Activated CD8-positive, alpha-beta memory T cell treated with anti-CD3 and anti-CD28 coated beads for 48 hours (primary cell): Measurements from ENCODE around the gene STXBP6.

Experiments used
- DNase-seq, 3 experiments: peaks; one replicate each; pipeline ENCODE4 v3.0.0-alpha.2; 2020; ENCODE audit warnings: low read depth in 2 of 3, low spot score in 2 of 3

Gene STXBP6

DNA sequence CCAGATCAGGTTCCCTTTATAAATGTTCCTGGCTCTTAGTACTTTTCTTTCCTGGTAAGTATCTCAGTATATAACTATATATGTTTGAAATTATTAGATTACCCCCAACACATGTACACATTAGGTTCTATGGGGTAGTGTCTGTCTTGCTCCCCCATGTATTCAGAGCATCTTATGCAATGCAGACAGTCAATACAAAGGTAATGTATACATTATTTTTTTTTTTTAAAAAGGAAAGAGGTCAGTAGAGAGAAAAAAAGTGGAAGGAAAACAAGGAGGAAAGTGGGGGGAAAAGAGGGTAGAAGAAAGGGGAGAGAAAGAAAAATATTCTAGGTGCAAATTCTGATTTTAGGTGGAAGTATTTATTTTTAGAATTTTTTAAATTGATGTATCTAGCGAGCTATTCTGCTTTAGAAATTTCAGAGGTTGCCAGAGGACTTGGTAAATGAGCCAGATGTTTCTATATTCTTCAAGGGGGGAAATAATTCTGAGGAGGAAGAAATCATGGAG, 157.9 kb downstream of the STXBP6 start:
- no peak for DNase-seq

DNA sequence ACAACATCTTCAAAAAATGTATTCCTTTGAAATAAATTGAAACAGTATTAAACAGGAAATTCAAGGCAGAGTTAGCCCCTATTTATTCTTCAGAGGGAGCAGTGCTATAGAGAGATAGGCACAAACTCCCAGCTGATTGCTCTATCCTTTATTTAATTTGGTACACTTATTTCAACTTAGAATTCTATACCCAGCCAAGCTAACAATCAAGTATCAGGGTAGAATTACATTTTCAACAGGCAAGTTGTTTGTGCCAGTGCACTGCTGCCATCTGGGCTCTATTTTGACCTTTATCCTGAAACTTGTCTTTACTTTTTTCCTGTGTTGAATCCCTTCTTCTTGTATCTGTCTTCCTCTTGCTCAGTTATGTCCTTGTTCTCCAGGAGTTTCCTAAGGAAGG, 159.2 kb downstream of the STXBP6 start:
- DNase-seq = no peak

DNA sequence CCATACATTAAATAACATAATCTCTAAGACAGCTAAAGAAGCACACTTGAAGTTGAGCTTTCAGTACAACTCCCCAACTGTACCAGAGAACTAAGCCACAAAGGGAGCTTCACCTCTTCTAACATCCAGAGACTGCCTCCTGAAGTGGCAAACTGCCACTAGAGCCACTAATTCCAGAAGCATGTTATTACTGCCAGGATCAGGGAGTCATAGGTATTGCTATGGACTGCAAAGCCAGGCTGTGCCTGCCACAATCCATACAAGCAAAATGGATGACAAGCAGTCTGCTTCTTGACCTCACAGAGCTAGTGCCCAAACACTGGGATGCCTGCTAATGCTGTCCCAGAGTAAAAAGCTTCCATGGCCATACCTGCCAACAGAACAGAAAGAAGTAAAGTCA, 160.1 kb downstream of the STXBP6 start:
- DNase-seq = no peak

DNA sequence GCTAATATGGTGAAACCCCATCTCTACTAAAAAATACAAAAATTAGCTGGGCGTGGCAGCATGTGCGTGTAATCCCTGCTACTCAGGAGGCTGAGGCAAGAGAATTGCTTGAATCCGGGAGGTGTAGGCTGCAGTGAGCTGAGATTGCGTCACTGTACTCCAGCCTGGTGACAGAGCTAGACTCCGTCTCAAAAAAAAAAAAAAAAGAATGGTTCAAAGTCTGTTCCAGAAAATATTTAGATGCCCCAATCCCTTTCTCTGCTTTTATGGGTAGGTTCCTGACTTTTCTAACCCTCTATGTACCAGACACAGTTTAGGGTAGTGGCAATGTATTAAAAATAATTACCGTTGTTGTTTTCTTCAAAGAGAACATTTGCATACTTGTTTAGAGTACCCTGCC, 161.4 kb downstream of the STXBP6 start:
- no peak for DNase-seq

DNA sequence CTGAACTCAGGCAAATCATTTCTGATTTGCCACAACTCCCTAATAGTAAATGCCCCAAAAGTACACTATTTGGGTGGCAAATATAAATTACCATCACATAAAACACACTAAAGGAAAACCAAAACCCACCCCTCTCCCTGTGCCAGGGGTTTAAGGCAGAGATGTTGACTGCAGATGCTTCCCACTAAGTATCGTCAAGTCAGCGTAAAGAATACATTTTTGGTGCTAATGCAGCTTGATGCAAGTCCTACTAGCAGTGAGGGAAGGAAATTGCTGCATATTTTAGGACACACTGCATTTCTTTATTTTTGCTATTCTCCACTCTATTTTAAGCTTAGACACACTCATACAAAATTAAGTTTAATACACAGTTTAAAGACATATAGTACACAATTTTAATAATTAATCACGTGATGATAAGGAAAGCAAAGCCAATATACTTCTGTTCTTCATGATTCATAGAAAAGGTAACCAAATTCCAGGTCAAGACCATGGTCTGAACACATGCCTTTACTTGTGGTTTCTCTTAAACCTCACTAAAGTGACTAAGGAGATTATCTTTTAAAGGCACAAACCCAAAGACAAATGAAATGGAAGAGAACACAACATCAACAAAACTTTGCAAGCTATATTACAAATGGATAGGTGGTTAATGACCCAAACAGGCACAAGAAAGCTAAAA, 162.2 kb downstream of the STXBP6 start:
- DNase-seq = no peak

DNA sequence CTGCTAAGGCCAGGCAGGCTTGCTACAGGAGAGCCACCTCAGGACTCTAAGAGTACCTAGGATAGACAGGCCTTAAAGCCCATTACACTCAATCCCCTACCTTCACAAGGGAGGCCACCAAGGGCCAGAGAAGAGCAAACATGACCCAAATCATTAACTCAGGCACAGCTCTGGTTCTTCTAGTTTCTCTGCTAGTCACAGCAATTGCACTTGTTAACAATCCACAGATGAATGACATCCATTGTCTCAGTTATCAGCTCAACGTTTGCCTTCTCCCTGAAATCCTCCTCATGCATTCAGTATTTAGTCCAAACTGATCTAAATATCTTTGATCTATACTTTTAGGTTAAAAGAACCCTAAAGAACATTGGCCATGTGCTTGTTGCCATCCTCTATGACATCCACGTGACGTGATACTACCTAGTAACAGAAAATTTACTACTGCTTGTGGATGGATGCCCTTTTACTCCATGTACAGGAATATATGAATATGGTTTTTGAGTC, 164.5 kb downstream of the STXBP6 start:
- no peak for DNase-seq

DNA sequence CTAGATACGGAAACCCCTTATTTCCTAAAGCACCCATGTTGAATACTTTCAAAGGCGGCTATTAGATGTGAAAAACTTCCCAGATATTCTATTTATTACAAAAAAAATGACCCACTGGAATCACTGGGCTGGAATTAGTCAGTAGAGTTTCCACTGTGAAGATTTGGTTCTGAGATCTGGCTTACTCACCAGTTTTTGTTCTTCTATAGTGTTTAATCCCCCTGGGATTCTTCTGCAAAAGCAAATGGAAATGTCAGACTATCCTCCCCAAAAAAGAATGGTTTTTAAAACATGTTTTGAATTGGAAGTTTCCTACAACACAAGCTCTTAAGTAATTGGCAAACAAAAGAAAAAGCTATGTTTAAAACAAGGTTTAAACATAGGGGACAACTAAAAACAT, 166.4 kb downstream of the STXBP6 start:
- no peak for DNase-seq

DNA sequence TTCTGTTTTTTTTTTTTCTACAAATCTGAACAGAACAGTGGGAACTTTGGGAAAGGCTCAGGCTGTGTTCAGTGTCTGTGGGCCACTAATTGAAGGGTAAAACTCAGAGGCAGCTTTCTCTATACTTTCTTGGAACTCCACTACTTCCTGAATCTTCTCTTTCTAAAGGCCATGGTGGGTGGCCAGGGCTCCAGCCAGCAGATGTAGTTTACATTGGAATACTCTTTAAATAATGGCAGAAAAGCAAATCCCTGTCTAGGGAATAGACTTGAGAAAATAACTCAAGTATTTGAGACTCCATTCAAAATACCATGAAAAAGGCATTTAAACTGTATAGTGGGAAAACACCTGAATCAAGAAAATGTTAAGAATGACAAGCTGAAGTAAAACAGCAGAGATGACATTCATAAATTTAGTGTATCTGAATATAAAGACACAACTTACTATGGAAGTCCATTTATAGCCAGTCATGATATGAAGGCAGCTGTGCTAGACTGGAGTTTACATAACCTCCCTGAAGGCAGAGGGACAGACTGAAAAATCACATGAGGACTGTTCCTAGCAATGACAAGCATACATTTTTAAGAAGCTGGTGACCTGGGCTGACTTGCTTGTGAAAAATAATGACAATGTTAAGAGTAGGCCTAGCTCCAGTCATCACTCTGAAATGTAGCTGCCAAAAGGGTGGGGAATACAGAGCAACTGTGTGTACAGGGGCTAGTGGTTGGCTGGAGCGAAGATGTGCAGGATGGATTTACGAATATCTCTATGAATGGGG, 168.6 kb downstream of the STXBP6 start:
- no peak for DNase-seq

DNA sequence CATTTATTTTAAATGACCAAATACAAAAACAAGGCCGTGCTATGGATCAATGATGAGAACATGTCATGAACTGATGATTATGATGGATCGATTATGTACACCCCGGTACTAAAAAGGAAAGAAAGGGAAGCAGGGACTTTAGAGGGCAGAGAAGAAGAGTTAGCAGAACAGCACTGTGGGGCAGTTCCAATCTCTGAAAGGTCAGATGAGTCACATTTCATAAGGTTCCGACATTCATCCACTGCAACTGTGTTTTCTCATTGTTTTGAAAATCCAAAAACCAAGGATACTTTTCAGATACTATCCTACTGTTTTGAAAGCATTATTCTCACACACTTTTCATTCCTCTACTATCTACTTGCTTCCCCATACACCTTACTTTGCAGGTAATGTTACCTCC, 169.3 kb downstream of the STXBP6 start:
- DNase-seq = no peak

DNA sequence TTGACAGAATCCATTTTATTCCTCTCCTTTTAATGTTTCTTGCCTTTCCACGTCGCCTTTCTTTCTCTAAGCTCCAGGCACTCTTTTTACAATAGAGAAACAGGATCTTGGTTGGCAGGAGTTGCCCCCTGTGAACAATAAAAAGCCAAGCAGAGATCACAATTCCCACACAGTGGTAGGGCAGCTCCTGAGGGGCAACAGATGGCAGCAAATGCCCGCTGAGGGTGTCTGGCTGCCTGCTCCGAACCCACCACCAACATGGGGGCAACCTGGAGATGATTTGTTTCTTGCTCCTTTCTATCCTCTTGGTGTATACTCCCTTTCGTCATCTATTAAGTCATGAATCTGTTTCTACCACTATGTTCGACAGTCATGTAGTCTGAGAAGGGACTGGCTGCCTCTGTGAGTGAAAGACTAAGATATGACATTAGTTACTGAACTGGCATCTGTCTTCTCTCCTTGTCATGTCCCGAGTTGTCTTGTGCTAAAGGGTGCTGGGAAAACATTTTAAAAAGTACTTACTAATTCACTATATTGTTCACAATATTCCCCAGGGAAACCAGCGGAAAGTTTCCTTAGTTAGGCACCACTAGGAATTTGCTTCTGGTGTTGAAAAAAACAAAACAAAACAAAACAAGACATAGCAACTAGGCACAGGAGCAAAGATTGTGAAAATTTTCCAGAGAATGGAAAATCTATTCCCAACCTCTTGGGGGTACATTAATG, 170.1 kb downstream of the STXBP6 start:
- DNase-seq = no peak

DNA sequence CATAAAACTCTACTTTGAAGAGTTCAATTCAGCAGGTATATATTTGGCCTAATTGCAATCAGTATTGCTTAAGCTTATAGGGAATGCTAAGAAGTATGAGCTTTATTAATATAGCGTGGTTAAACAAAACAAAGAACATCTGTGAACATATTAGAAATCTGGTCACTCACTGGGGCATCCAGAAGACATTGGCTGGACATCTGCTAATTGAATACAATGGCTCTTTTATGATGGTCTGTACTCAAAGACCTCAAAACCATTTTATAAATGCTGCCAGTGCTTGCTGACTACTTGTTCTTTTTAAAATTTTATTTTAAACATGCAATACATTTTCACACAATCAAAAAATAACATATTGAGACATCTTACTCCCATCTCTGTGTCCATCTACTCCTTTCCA, 173.0 kb downstream of the STXBP6 start:
- DNase-seq = no peak

DNA sequence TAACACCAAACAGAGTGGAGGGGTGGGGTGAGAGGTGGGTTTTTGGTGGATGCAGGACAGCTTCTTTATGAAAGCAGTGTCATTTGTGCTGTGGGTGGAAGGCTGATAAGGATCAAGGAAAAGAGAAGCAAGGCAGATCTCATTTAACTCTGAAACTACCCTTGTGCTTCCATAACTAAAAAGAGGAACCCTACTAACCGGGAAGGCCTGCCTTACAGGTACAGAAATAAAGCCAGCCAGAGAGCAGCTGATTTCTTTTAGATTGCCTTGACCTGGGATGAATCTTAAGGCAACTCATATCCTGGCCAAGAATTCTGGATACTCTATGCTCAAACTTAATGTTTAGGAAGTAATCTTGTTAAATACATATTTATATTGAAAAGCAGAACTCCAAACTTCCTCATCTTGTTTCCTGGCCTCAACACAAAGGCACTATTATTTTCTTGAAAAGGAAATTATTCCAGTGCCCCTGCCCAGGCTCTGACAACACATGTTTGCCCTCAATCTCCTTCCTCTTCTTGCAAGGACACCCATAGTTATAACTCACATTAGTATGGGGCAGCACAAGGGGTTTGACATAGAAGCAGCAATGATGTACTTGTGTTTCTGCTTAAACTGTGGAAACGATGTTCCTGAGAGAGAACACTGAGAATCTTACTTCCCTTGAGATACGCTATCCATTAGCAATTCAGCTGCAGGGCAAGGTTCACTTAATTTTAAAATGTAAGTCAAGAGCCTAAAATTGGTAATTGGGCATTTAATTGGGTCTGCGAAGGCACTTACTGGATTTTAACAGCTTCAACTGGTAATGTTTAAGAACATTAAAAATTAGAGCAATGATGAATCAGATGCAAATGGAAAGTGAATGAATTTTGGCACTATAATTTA, 173.7 kb downstream of the STXBP6 start:
- DNase-seq = no peak

DNA sequence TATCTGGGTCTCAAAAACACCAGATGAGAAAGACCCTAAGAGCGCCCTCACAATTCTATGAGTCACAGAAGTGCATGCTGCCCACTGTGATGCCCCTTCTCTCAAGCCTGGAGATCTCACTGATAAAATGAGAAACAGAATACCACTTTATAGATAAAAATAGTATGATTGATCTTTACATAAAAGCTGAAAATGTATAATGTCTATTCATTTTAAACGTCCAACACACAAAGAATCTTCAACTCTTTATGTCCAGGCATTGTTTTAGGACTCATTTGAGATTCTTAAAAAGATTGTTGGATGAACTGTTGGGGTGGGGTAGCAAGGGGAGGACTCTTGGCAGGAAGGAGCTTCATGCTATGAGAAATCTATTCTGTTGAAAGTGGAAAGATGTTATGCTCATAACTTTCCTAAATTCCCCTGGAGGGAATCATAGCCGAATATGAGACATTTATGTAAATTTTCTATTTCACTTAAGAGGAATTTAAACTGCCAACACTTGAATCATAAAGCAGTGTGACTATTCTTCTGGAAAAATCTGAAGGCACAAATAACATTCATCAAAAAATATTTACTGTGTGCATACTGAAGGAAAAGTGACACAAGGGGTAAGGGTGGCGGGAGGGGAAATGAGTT, 174.6 kb downstream of the STXBP6 start:
- DNase-seq = no peak

DNA sequence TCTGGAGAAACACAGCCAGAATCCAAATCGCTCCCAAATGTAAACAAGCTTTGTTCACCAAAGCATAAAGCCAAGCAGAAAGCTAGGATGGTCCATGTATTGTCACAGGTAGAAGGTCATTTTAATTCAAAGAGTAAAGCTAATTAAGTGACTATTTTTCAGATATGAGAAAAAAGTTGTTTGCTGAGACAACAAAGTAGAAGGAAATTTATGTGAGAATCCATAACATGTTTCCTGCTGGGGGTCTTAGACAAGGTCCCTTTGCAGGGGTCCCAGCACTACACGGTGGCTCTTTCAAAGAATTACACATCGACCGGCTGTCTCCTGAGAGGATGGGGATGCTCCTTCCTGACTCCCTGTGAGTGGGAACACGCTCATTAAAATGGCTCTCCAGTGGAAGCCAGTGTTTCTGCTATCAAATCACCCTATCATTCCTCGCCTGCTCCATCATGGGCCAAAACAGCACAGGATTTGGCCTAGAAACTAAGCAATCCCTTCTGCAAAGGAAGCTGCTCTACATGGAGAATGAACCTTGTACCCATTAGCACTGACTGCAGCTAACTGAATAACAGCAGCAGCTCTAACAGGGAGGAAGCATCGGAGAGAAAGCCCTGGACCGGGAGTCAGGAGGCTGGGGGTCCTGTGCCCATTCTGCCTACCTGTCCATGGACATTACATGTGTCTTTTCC, 175.3 kb downstream of the STXBP6 start:
- no peak for DNase-seq

DNA sequence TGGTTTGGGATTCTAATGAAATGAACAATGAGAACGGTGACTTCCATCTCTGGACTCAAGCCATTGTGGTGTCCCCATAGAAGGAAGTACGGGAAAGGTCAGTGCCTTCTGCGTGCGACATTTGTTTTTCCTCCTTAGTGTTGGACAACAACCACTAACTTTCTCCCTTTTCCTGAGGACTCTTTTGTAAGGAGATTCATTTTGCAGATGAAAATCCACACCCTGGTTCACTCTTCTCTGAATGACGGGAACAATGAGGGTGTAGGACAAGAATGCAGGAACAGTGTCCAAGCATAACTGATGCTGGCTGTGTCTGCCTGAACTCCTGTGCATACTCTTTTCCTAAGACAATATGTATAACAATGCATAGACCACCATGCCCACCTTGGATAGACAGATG, 176.4 kb downstream of the STXBP6 start:
- no peak for DNase-seq

DNA sequence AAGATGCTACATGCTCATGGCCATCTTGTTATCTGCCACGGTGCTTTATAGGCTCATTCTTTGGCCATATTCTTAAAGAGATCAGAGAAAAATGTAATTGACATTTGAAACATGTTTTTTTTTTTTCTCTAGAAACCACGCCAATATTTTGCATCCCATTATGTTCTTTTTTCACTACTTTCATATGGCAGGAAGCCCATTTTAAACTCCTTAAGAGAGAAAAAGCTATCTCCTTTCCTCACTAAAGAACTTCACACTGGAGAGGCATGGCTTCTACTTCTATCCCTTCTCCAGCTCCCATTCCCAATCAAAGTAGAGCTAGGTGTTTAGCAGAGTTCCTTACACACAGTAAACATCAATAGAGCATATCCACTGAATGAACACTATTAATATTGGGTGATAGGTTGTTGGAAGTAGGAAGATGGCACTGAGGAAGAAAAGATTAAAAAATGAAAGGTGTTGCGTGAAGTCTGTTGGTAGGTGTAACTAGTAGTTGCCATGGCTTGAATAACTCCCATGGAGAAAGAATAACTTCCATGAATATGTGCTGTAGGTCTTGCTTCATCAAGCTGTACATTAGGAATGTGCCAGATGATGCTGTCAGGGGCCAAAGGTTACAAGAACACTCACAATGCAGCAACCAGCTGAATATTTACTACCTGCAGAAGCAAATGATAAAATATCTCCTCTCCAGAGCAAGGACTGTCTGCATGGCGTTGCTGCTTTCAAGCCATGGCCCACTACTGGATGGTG, 178.8 kb downstream of the STXBP6 start:
- DNase-seq = no peak

DNA sequence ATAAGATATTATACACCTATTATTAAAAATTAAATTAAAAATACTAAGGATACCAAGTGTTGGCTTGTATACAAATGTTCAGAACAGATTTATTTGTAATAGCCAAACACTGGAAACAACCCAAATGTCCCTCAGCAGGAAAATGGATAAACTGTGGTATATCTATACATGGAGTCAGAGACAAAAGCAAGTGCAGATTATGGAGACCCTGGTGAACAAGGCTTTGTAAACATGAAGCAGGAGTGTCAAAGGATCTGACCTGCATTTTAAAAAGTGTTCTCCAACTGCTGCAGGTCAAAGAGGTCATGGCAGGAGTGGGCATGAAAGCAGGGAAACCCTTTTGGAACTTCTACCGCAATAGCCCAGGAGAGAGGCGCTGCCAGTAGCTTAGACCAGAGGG, 181.6 kb downstream of the STXBP6 start:
- no peak for DNase-seq

DNA sequence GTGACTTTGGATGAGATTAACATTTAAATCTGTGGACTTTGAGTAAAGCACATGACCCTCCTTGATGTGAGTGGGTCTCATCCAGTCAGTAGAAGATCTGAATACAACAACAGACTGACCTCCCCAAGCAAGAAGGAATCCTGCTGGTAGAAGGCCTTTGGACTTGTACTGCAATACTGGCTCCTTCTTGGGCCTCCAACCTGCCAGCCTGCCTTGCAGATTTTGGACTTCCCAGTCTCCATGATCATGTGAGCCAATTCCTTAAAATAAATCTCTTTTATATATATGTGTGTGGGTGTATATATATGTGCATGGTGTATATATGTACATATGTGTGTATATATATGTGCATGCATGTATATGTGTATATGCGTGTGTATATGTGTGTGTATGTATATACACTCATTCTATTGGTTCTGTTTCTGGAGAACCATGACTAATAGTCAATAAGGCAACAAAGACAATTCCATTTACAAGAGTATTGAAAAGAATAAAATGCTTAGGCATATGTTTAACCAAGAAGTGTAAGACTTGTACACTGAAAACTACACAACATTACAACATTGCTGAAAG, 183.8 kb downstream of the STXBP6 start:
- DNase-seq = no peak
